ENCODE measurements around the gene CDC42EP1. TPM values are rescaled to one million over a fixed set of nuclear protein-coding genes. Genes with fewer than 3 reads are reported as not detected.

CDC42EP1 gene
- total and polyA plus RNA-seq, 2 experiments from 2014 or later, result 7.7 to 10.2 TPM

- H3K27ac ChIP-seq (ENCODE audit: low read depth), result no peak overlapping the region
- no peak overlapping the region for H3K4me3 Mint-ChIP-seq
- peaks cover 5% of the 10 kb centered on the region; the same call in 2 of the 3 replicates for H3K36me3 Mint-ChIP-seq (ENCODE audit: low read depth)
Observed at GRCh38 chr22:37511395-37512104, 48.7 kb upstream of the CDC42EP1 start.

More at GRCh38 chr22:37511395-37512104, 48.7 kb upstream of the CDC42EP1 start:
- Histone ChIP-seq H3K79me2 (replicated peaks; ENCODE audit: insufficient read depth) (no peaks in the 10 kb centered on the region), H4K20me1 (replicated peaks; ENCODE audit: insufficient read depth) (no peaks in the 10 kb centered on the region), H3K4me1 (ENCODE audit: insufficient read depth) (no peaks in the 10 kb centered on the region), H3K27me3 (ENCODE audit: insufficient read depth) (no peaks in the 10 kb centered on the region), H2AFZ (no peak overlapping the region), H3K36me3 (ENCODE audit: insufficient read depth) (no peaks in the 10 kb centered on the region), H3K4me2 (no peak overlapping the region), H3K9me2 (ENCODE audit: insufficient read depth) (no peaks in the 10 kb centered on the region), H3F3A (replicated peaks; ENCODE audit: low read depth) (no peaks in the 10 kb centered on the region), H3K4me3 (no peak overlapping the region)
- H3K27ac Mint-ChIP-seq, result no peak overlapping the region
- H3K4me1 Mint-ChIP-seq, result peaks cover 13% of the 10 kb centered on the region
- peaks cover 2% of the 10 kb centered on the region for H3K27me3 Mint-ChIP-seq (ENCODE audit: insufficient read depth, low read depth, poor library complexity)
- peaks cover 4% of the 10 kb centered on the region; the same call in 2 of the 3 replicates for H3K9me3 Mint-ChIP-seq
- ATAC-seq (no peak), DNase-seq (ENCODE audit: low spot score) (no peak)
- no peak for TF ChIP-seq EZH2phosphoT487 (IDR thresholded peaks at IDR 0.05; ENCODE audit: unreplicated experiment)
- TF ChIP-seq POLR2AphosphoS5 (IDR thresholded peaks at IDR 0.05; ENCODE audit: low read depth), result no peak
- TF ChIP-seq REST (IDR thresholded peaks at IDR 0.05; ENCODE audit: unreplicated experiment), result no peak
- TF ChIP-seq CTCF (conservative IDR thresholded peaks at IDR 0.05; ENCODE audit: low read depth in 2 of 2), result no peak
- TF ChIP-seq ZNF331 (CRISPR knock-in tag; IDR thresholded peaks at IDR 0.05; ENCODE audit: low read depth), result no peak
- TF ChIP-seq ZNF462 (CRISPR knock-in tag; IDR thresholded peaks at IDR 0.05), result no peak
- no peak for TF ChIP-seq STAT1 (IDR thresholded peaks at IDR 0.05; ENCODE audit: unreplicated experiment)
- no peak for TF ChIP-seq ETS1 (IDR thresholded peaks at IDR 0.05)
- TF ChIP-seq ZNF114 (CRISPR knock-in tag; IDR thresholded peaks at IDR 0.05), result no peak
- TF ChIP-seq NANOG (IDR thresholded peaks at IDR 0.05; ENCODE audit: borderline replicate concordance), result no peak
- no peak for TF ChIP-seq CREB1 (CRISPR knock-in tag; IDR thresholded peaks at IDR 0.05; ENCODE audit: low read depth)
